Mucosa of descending colon (tissue), 3 donors: Measurements from ENCODE around the gene NUDT15. TPM values are rescaled to one million over a fixed set of nuclear protein-coding genes. Genes with fewer than 3 reads are reported as not detected.

Experiments used
- ATAC-seq: fragments of 200-7000 bp; cut with Tn5 transposase; one replicate; pipeline ENCODE4 v1.9.1; 2020; ENCODE audit warnings: mild to moderate bottlenecking, moderate library complexity
- DNase-seq, 3 donors: peaks; one replicate each; pipeline ENCODE4 v3.0.0-alpha.2; 2020
- H3K36me3 ChIP-seq: fragments of 200-600 bp; one replicate; pipeline ENCODE4 v1.8.0; 2021; ENCODE audit warnings: low read depth, mild to moderate bottlenecking
- H3K4me1 ChIP-seq: fragments of 200-600 bp; one replicate; pipeline ENCODE4 v1.8.0; 2021; ENCODE audit warnings: low read depth, mild to moderate bottlenecking
- H3K4me3 ChIP-seq: fragments of 200-600 bp; one replicate; pipeline ENCODE4 v1.8.0; 2021; ENCODE audit warnings: mild to moderate bottlenecking
- H3K9me3 ChIP-seq: fragments of 200-600 bp; one replicate; pipeline ENCODE4 v1.8.0; 2021; ENCODE audit warnings: mild to moderate bottlenecking
- CTCF ChIP-seq: fragments of 200-600 bp; IDR thresholded peaks from one replicate; pipeline ENCODE4 v1.8.0; 2022; ENCODE audit warnings: antibody characterized with exemption, mild to moderate bottlenecking
- intact Hi-C, 2 donors: fragments of 100-400 bp; cut with DNase I in 1 of 2; cut with micrococcal nuclease in 1 of 2; formaldehyde crosslinking; loops; one replicate each; pipeline versions ENCODE4 v1.11.0 to v1.11.1; 2022; cut with DNase I, micrococcal nuclease
- long read RNA-seq, 2 donors: library from polyadenylated mRNA; unstranded; transcript quantifications; one replicate each; pipeline ENCODE4 v2.0.0, GENCODE V29; 2019 to 2021
- total RNA-seq, 3 donors: library from RNA; stranded (reverse); fragmentation: NEBNext Ultra II Directional in 2 of 3; extraction: Animal tissue kit (Norgen Biotek cat#: 25700) in 2 of 3; gene quantifications; one replicate each; pipeline versions ENCODE4 v1.2.1 to v1.2.4, GENCODE V29; 2021 to 2023
- donor health status: DM: no; HTN: no; CAD: no; lungs with moderate emphysema.
- donor health status: DM: no; HTN: no; CAD: no.
- donor health status: DM: no; HTN: yes; CAD: no.

NUDT15 gene
- total RNA-seq, result 10 to 100 TPM; 17.9 to 25.4 (median 21.6) TPM
- long read RNA-seq, donor 1, transcript NUDT15-201 (3 exons, 2,098 nt), result major isoform, 24 of 30 reads
- long read RNA-seq, donor 1, partial matches to known transcripts, result 5 of 30 reads
- long read RNA-seq, donor 1, other reads (novel, unspliced or antisense), result 1 of 30 reads
- long read RNA-seq, donor 2, transcript NUDT15-201 (3 exons, 2,098 nt), result major isoform, 26 of 29 reads
- long read RNA-seq, donor 2, partial matches to known transcripts, result 3 of 29 reads
- long read RNA-seq, donor 2, other reads (novel, unspliced or antisense), result 0 of 29 reads

GRCh38 chr13:48037346-48038173 lies at the start of gene NUDT15:
Gene NUDT15, plus strand, starts transcription at chr13:48037726. Its CDS starts 21 bp downstream, at chr13:48037747.
- Histone ChIP-seq H3K9me3 (peaks cover 5% of the 10 kb centered on the region), H3K4me3 (peak within 1 kb of the TSS; percentile 31), H3K4me1 (peaks cover 12% of the 10 kb centered on the region), H3K36me3 (no peaks in the 10 kb centered on the region)
- peak; percentile 98 for TF ChIP-seq CTCF
- peak; percentile 97 for ATAC-seq
- peak; percentile 96 for DNase-seq
- intact Hi-C loops, result no loop called here

- ATAC-seq (peak; percentile 61), DNase-seq (no peak)
- Histone ChIP-seq H3K36me3 (no peaks in the 10 kb centered on the region), H3K4me1 (peaks cover 3% of the 10 kb centered on the region), H3K4me3 (no peak overlapping the region), H3K9me3 (no peaks in the 10 kb centered on the region)
- TF ChIP-seq CTCF, result no peak
- intact Hi-C loops, result no loop called here
These were observed 47.1 kb upstream of the NUDT15 start for GRCh38 chr13:47990427-47990826.

- TF ChIP-seq CTCF, result no peak
- H3K4me3 ChIP-seq, result no peak overlapping the region
- peaks cover 3% of the 10 kb centered on the region for H3K4me1 ChIP-seq
- intact Hi-C loops, result no loop called here
- no peaks in the 10 kb centered on the region for H3K9me3 ChIP-seq
- H3K36me3 ChIP-seq, result no peaks in the 10 kb centered on the region
- DNase-seq (no peak), ATAC-seq (peak; percentile 18)
These were observed 46.5 kb upstream of the NUDT15 start for GRCh38 chr13:47990920-47991466.

GRCh38 chr13:47991859-47992258 lies 45.7 kb upstream of the NUDT15 start:
- ATAC-seq (no peak), DNase-seq (no peak)
- no peaks in the 10 kb centered on the region for H3K36me3 ChIP-seq
- intact Hi-C loops, result no loop called here
- H3K9me3 ChIP-seq, result no peaks in the 10 kb centered on the region
- no peak overlapping the region for H3K4me3 ChIP-seq
- TF ChIP-seq CTCF, result no peak
- peaks cover 3% of the 10 kb centered on the region for H3K4me1 ChIP-seq

GRCh38 chr13:47997384-47997783 lies 40.1 kb upstream of the NUDT15 start:
- DNase-seq (no peak), ATAC-seq (no peak)
- H3K4me3 ChIP-seq, result no peak overlapping the region
- intact Hi-C loops, result no loop called here
- H3K36me3 ChIP-seq, result no peaks in the 10 kb centered on the region
- TF ChIP-seq CTCF, result no peak
- H3K4me1 ChIP-seq, result peaks cover 12% of the 10 kb centered on the region
- no peaks in the 10 kb centered on the region for H3K9me3 ChIP-seq
